DMS53 (cell line): ENCODE measurements around the gene HSBP1.

Source experiments
- DNase-seq: peaks from one replicate; lab custom pipeline; 2025; lab: John Stamatoyannopoulos, UW

HSBP1 gene

GRCh38 chr16:83803811-83804210 lies 4.0 kb upstream of the HSBP1 start:
- peak; percentile 82 for DNase-seq

- DNase-seq = peak; percentile 71
Observed at GRCh38 chr16:83804366-83804765, 3.4 kb upstream of the HSBP1 start.

- no peak for DNase-seq
Observed at GRCh38 chr16:83806036-83806435, 1.7 kb upstream of the HSBP1 start.

- no peak for DNase-seq
Observed at GRCh38 chr16:83806731-83807130, 1.0 kb upstream of the HSBP1 start.

GRCh38 chr16:83807327-83807709 lies 460 bp upstream of the HSBP1 start:
- DNase-seq = no peak

GRCh38 chr16:83808573-83809014 lies 816 bp downstream of the HSBP1 start:
- DNase-seq = peak; percentile 48

GRCh38 chr16:83809092-83809491 lies 1.3 kb downstream of the HSBP1 start:
- DNase-seq = peak; percentile 39

- no peak for DNase-seq
Observed at GRCh38 chr16:83810901-83811300, 3.1 kb downstream of the HSBP1 start.

- peak; percentile 98 for DNase-seq
Observed at GRCh38 chr16:83813823-83814658, 6.3 kb downstream of the HSBP1 start.

- no peak for DNase-seq
Observed at GRCh38 chr16:83814659-83814985, 6.8 kb downstream of the HSBP1 start.

- peak; percentile 28 for DNase-seq
Observed at GRCh38 chr16:83817022-83817421, 9.2 kb downstream of the HSBP1 start.

GRCh38 chr16:83818276-83818675 lies 10.5 kb downstream of the HSBP1 start:
- no peak for DNase-seq

GRCh38 chr16:83819361-83819760 lies 11.6 kb downstream of the HSBP1 start:
- DNase-seq = no peak

GRCh38 chr16:83826146-83826913 lies 18.6 kb downstream of the HSBP1 start:
- DNase-seq = peak; percentile 73

GRCh38 chr16:83830091-83830768 lies 22.5 kb downstream of the HSBP1 start:
- peak; percentile 65 for DNase-seq

GRCh38 chr16:83830769-83831455 lies 23.1 kb downstream of the HSBP1 start:
- DNase-seq = no peak

GRCh38 chr16:83831456-83831987 lies 23.7 kb downstream of the HSBP1 start:
- no peak for DNase-seq

GRCh38 chr16:83833921-83834320 lies 26.1 kb downstream of the HSBP1 start:
- DNase-seq = no peak

GRCh38 chr16:83835586-83836566 lies 28.1 kb downstream of the HSBP1 start:
- peak; percentile 66 for DNase-seq

GRCh38 chr16:83837566-83837965 lies 29.8 kb downstream of the HSBP1 start:
- no peak for DNase-seq

GRCh38 chr16:83838151-83838550 lies 30.4 kb downstream of the HSBP1 start:
- no peak for DNase-seq
